ENCODE data around the gene MGAT1.
"Not testable (repeated sequence)": the region's sequence is repeated elsewhere in the genome, so short reads cannot be mapped to it uniquely, and the experiment has no call there.

The MGAT1 gene

GRCh38 chr5:180784497-180785097 lies 18.0 kb downstream of the MGAT1 start:
- DNase-seq: no peak

- no peak for DNase-seq
These were observed 19.1 kb downstream of the MGAT1 start for GRCh38 chr5:180783340-180784052.

- DNase-seq: no peak
These were observed 19.9 kb downstream of the MGAT1 start for GRCh38 chr5:180782748-180783147.

GRCh38 chr5:180781900-180782326 lies 20.7 kb downstream of the MGAT1 start:
- DNase-seq: not testable (repeated sequence)

GRCh38 chr5:180779985-180780610 lies 22.5 kb downstream of the MGAT1 start:
- DNase-seq: no peak

- no peak for DNase-seq
These were observed 25.1 kb downstream of the MGAT1 start for GRCh38 chr5:180777475-180777874.

- no peak for DNase-seq
These were observed 26.2 kb downstream of the MGAT1 start for GRCh38 chr5:180776376-180776775.

GRCh38 chr5:180775624-180776023 lies 27.0 kb downstream of the MGAT1 start:
- DNase-seq: no peak

GRCh38 chr5:180771839-180772238 lies 30.8 kb downstream of the MGAT1 start:
- DNase-seq: no peak

- no peak for DNase-seq
These were observed 32.8 kb downstream of the MGAT1 start for GRCh38 chr5:180769821-180770220.

GRCh38 chr5:180755601-180756000 lies 47.0 kb downstream of the MGAT1 start:
- no peak for DNase-seq

GRCh38 chr5:180744253-180744652 lies 58.4 kb downstream of the MGAT1 start:
- no peak for DNase-seq

- DNase-seq: no peak
These were observed 59.9 kb downstream of the MGAT1 start for GRCh38 chr5:180742727-180743126.

- DNase-seq: not testable (repeated sequence)
These were observed 61.7 kb downstream of the MGAT1 start for GRCh38 chr5:180740953-180741352.

GRCh38 chr5:180739958-180740357 lies 62.6 kb downstream of the MGAT1 start, which contains the start of gene OR2Y1:
Gene OR2Y1 (minus strand): TSS chr5:180740058. CDS start chr5:180740058, 0 bp downstream.
- no peak for DNase-seq

GRCh38 chr5:180739271-180739670 lies 63.3 kb downstream of the MGAT1 start:
- no peak for DNase-seq

- DNase-seq: peak; percentile 77
These were observed 66.1 kb downstream of the MGAT1 start for GRCh38 chr5:180736536-180736935.

Measured in DMS79 (cell line).